Measurements from ENCODE around the gene MAP1S. TPM values are rescaled to one million over a fixed set of nuclear protein-coding genes. Genes with fewer than 3 reads are reported as not detected.

Gene MAP1S
- 10 to 100 TPM; 23.4 to 39.3 (median 31.2) TPM for total RNA-seq

GRCh38 chr19:17718947-17719711 lies at the start of gene MAP1S:
MAP1S (plus strand) TSS chr19:17719480; CDS start chr19:17719503, 23 bp downstream.
- TF ChIP-seq POLR2A (IDR thresholded peaks at IDR 0.05) (peak in 1 of 2 donors; percentile 65), CTCF (IDR thresholded peaks at IDR 0.05) (peak in 1 of 5 experiments; percentile 25), EP300 (IDR thresholded peaks at IDR 0.05) (peak; percentile 43 to 87)
- H3K9me3 ChIP-seq, result no peaks in the 10 kb centered on the region
- peak within 1 kb of the TSS; percentile 76 to 96 (median 91) for H3K4me3 ChIP-seq
- no peak for DNase-seq (ENCODE audit: low spot score in 2 of 2)
- peaks cover 0 to 15% (median 7%) of the 10 kb centered on the region in 3 donors for H3K36me3 ChIP-seq
- peaks cover 0 to 59% (median 31%) of the 10 kb centered on the region in 4 donors for H3K4me1 ChIP-seq
- WGBS, 2 donors, result 4% methylated on average over 31 to 40 of the region's 53 CpGs
- peak within 1 kb of the TSS; percentile 7 to 83 (median 58) for H3K27ac ChIP-seq
- H3K27me3 ChIP-seq, result no peaks in the 10 kb centered on the region

- Histone ChIP-seq H3K4me3 (no peak overlapping the region), H3K4me1 (no peaks in the 10 kb centered on the region), H3K9me3 (peaks cover 0 to 4% (median 0%) of the 10 kb centered on the region in 4 donors), H3K36me3 (no peaks in the 10 kb centered on the region), H3K27ac (no peak overlapping the region), H3K27me3 (peaks cover 0 to 3% of the 10 kb centered on the region in 2 donors)
- no peak for DNase-seq (ENCODE audit: low spot score in 2 of 2)
- 68 to 77% methylated on average over 2 of the region's 2 CpGs for whole genome bisulfite sequencing, 2 donors
- TF ChIP-seq CTCF (IDR thresholded peaks at IDR 0.05), result no peak
- no peak for TF ChIP-seq POLR2A (IDR thresholded peaks at IDR 0.05)
- no peak for TF ChIP-seq EP300 (IDR thresholded peaks at IDR 0.05)
Measured at GRCh38 chr19:17671906-17672305, 47.4 kb upstream of the MAP1S start.

- H3K4me3 ChIP-seq, result no peak overlapping the region
- no peak for TF ChIP-seq EP300 (IDR thresholded peaks at IDR 0.05)
- no peak for TF ChIP-seq POLR2A (IDR thresholded peaks at IDR 0.05)
- no peak for TF ChIP-seq CTCF (IDR thresholded peaks at IDR 0.05)
- H3K4me1 ChIP-seq, result no peaks in the 10 kb centered on the region
- H3K9me3 ChIP-seq, result peaks cover 0 to 4% (median 0%) of the 10 kb centered on the region in 4 donors
- H3K27ac ChIP-seq, result no peak overlapping the region
- H3K27me3 ChIP-seq, result peaks cover 0 to 18% of the 10 kb centered on the region in 2 donors
- no peaks in the 10 kb centered on the region for H3K36me3 ChIP-seq
- no peak for DNase-seq (ENCODE audit: low spot score in 2 of 2)
- 47 to 54% methylated on average over 19 of the region's 19 CpGs for whole genome bisulfite sequencing, 2 donors
Measured at GRCh38 chr19:17673937-17674799, 45.1 kb upstream of the MAP1S start.

GRCh38 chr19:17676295-17676694 lies 43.0 kb upstream of the MAP1S start:
- TF ChIP-seq CTCF (IDR thresholded peaks at IDR 0.05) (no peak), POLR2A (IDR thresholded peaks at IDR 0.05) (no peak), EP300 (IDR thresholded peaks at IDR 0.05) (no peak)
- peaks cover 0 to 34% of the 10 kb centered on the region in 2 donors for H3K27me3 ChIP-seq

More at GRCh38 chr19:17676295-17676694, 43.0 kb upstream of the MAP1S start:
- Histone ChIP-seq H3K4me1 (peaks cover 0 to 12% (median 9%) of the 10 kb centered on the region in 4 donors), H3K27ac (no peak overlapping the region), H3K36me3 (no peaks in the 10 kb centered on the region), H3K4me3 (no peak overlapping the region), H3K9me3 (peaks cover 0 to 4% (median 0%) of the 10 kb centered on the region in 4 donors)
- no peak for DNase-seq (ENCODE audit: low spot score in 2 of 2)
- 45 to 64% methylated on average over 2 of the region's 2 CpGs for WGBS, 2 donors

All from tibial nerve (tissue), 4 donors.